DOHH2 (cell line): ENCODE measurements around the gene ISCA2.

ENCODE experiments used
- H3F3A ChIP-seq: fragments of 200-600 bp; sonication (generic), shearing (Covaris generic); 2 replicates; pipeline ENCODE4 v1.6.0; 2016; ENCODE audit warnings: antibody characterized with exemption, mild to moderate bottlenecking; ENCODE audit not compliant: control insufficient read depth, insufficient read depth
- H3K27ac ChIP-seq: fragments of 200-600 bp; sonication (generic); 2 replicates; pipeline ENCODE4 v1.5.1; 2014; ENCODE audit warnings: low read depth, mild to moderate bottlenecking, low read length, moderate library complexity
- H3K27me3 ChIP-seq: fragments of 200-600 bp; sonication (generic); 2 replicates; pipeline ENCODE4 v1.6.1; 2014; ENCODE audit warnings: mild to moderate bottlenecking, low read length, mixed read lengths; ENCODE audit not compliant: control insufficient read depth
- H3K36me3 ChIP-seq: fragments of 200-600 bp; sonication (generic); 2 replicates; pipeline ENCODE4 v1.6.1; 2014; ENCODE audit warnings: mild to moderate bottlenecking, low read length, moderate library complexity, mixed read lengths; ENCODE audit not compliant: control insufficient read depth
- H3K4me1 ChIP-seq: fragments of 200-600 bp; sonication (generic); 2 replicates; pipeline ENCODE4 v1.6.1; 2014; ENCODE audit warnings: mild to moderate bottlenecking, low read length, mixed read lengths; ENCODE audit not compliant: control insufficient read depth
- H3K4me2 ChIP-seq: fragments of 200-600 bp; sonication (generic); 2 replicates; pipeline ENCODE4 v1.6.0; 2014; ENCODE audit warnings: mild to moderate bottlenecking, low read length, moderate library complexity
- H3K4me3 ChIP-seq: fragments of 200-600 bp; sonication (generic); 2 replicates; pipeline ENCODE4 v1.5.1; 2014; ENCODE audit warnings: mild to moderate bottlenecking, low read length, mixed read lengths
- H3K79me2 ChIP-seq: fragments of 200-600 bp; sonication (generic); 2 replicates; pipeline ENCODE4 v1.6.1; 2014; ENCODE audit warnings: mild to moderate bottlenecking, low read length, mixed read lengths; ENCODE audit not compliant: control insufficient read depth
- H3K9me2 ChIP-seq: fragments of 200-600 bp; sonication (generic); replicated peaks from 2 replicates; pipeline ENCODE4 v1.6.1; 2014; ENCODE audit warnings: mild to moderate bottlenecking, low read length, mixed read lengths; ENCODE audit not compliant: control insufficient read depth
- H3K9me3 ChIP-seq: fragments of 200-600 bp; sonication (generic); 2 replicates; pipeline ENCODE4 v1.6.1; 2014; ENCODE audit warnings: antibody characterized with exemption, low read length, mixed read lengths; ENCODE audit not compliant: control insufficient read depth, insufficient read depth
- H4K20me1 ChIP-seq: fragments of 200-600 bp; sonication (generic); 2 replicates; pipeline ENCODE4 v1.6.0; 2014; ENCODE audit warnings: low read depth, mild to moderate bottlenecking, antibody characterized with exemption, low read length, moderate library complexity; ENCODE audit not compliant: control insufficient read depth, insufficient read depth
- EZH2phosphoT487 ChIP-seq: fragments of 200-600 bp; sonication (generic); IDR thresholded peaks from 2 replicates; pipeline ENCODE4 v1.6.1; 2017; ENCODE audit warnings: borderline replicate concordance, mild to moderate bottlenecking, antibody characterized with exemption, low read length, moderate library complexity, mixed read lengths
- TF ChIP-seq, protein P1 (sequence below): fragments of 200-600 bp; sonication (generic); IDR thresholded peaks from one replicate; pipeline ENCODE4 v1.5.1; 2014; ENCODE audit warnings: antibody characterized with exemption, mild to moderate bottlenecking, low read depth, low read length; ENCODE audit not compliant: poor library complexity, severe bottlenecking

The ISCA2 gene

DNA sequence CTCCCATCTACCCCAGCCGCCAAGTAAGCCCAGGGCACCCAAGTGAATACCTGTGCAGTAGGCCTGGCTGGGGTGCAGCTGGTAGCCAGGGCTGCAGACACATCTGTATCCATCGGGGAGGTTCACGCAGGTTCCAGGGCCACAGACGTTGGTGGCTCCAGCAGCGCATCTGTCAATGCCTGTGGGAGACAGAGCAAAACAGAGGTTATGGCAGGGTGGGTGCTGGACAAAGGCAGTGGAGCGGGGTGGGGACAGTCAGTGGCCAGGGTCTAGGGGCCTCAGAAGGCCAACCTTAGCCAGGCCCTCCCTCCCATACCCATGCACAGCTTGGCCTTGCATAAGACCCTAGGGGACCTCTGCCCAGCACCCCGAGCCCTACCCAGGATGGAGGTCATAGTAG is 29.2 kb downstream of the ISCA2 start:
- H3F3A ChIP-seq, result no peaks in the 10 kb centered on the region
- peaks cover 4% of the 10 kb centered on the region; the same call in 1 of the 2 replicates for H3K4me1 ChIP-seq
- H3K9me2 ChIP-seq, result no peaks in the 10 kb centered on the region
- H3K27me3 ChIP-seq, result peaks cover 41% of the 10 kb centered on the region
- H3K4me3 ChIP-seq, result no peak overlapping the region
- H4K20me1 ChIP-seq, result no peaks in the 10 kb centered on the region
- H3K27ac ChIP-seq, result no peak overlapping the region
- no peak overlapping the region for H3K4me2 ChIP-seq
- no peaks in the 10 kb centered on the region for H3K36me3 ChIP-seq
- no peaks in the 10 kb centered on the region for H3K79me2 ChIP-seq
- no peak for TF ChIP-seq EZH2phosphoT487
- TF ChIP-seq, protein P1, sequence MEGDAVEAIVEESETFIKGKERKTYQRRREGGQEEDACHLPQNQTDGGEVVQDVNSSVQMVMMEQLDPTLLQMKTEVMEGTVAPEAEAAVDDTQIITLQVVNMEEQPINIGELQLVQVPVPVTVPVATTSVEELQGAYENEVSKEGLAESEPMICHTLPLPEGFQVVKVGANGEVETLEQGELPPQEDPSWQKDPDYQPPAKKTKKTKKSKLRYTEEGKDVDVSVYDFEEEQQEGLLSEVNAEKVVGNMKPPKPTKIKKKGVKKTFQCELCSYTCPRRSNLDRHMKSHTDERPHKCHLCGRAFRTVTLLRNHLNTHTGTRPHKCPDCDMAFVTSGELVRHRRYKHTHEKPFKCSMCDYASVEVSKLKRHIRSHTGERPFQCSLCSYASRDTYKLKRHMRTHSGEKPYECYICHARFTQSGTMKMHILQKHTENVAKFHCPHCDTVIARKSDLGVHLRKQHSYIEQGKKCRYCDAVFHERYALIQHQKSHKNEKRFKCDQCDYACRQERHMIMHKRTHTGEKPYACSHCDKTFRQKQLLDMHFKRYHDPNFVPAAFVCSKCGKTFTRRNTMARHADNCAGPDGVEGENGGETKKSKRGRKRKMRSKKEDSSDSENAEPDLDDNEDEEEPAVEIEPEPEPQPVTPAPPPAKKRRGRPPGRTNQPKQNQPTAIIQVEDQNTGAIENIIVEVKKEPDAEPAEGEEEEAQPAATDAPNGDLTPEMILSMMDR, result no peak
- H3K9me3 ChIP-seq, result no peaks in the 10 kb centered on the region

DNA sequence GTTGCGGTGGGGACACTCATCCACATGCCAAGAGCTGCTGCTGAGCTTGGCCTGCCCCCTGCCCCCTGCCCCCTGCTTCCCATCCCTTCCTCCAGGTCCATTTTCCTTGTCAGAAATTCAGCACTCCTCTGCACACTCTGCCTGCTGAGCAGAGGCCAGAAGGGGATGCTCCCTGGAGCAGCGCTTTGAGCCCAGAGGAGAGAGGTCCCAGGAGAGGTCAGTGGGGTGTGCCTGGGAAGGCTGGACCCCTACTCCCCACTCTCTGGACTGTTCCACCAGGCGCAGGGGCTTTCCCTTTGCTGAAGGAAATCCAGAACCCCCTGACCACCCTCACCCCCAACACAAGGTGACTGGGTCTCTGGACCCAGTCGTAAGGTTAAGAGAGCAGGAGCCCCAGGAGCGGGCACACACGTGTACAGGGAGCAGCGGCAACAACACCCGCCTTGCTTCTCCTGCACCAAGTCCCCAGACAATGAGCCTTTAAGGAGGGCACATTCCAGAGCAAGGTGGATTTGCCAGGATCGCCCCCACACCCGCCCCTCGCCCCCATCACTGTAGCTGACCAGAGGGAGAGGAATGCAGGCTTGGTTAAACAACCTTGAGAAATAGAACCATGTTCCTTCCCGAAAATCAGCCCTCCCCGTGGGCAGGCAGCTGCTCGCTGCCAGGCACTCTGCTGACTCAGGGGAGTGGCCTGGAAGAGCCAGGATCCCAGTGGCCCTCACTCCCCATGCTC is 30.7 kb downstream of the ISCA2 start:
- Histone ChIP-seq H3K27ac (no peak overlapping the region), H3K4me3 (no peak overlapping the region), H3K27me3 (peaks cover 30% of the 10 kb centered on the region), H3K36me3 (no peaks in the 10 kb centered on the region), H3K4me1 (peaks cover 4% of the 10 kb centered on the region; the same call in 1 of the 2 replicates), H3K79me2 (no peaks in the 10 kb centered on the region), H3K4me2 (no peak overlapping the region), H3K9me3 (no peaks in the 10 kb centered on the region), H4K20me1 (no peaks in the 10 kb centered on the region), H3F3A (no peaks in the 10 kb centered on the region), H3K9me2 (no peaks in the 10 kb centered on the region)
- no peak for TF ChIP-seq EZH2phosphoT487
- TF ChIP-seq, protein P1, result no peak

DNA sequence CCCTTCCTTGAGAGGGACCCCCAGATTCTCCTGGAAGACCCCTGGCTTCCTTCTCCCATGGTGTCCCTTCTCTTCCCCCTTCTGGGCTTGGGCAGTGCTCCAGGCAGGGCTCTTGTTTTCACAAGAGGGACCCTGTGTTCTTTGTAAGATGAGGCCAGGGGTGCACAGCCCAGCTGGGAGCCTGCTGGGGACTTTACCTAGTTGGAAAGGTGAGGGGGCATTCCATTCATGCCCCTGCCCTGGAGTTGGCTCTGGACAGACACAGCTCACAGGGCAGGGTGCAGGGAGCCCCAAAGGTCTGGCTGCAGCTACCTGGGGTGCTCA is 31.2 kb downstream of the ISCA2 start:
- TF ChIP-seq EZH2phosphoT487, result no peak
- TF ChIP-seq, protein P1, result no peak
- no peaks in the 10 kb centered on the region for H3K9me3 ChIP-seq
- H3K27ac ChIP-seq, result no peak overlapping the region
- no peak overlapping the region for H3K4me2 ChIP-seq
- H3F3A ChIP-seq, result no peaks in the 10 kb centered on the region
- no peaks in the 10 kb centered on the region for H3K9me2 ChIP-seq
- H3K36me3 ChIP-seq, result no peaks in the 10 kb centered on the region
- H3K27me3 ChIP-seq, result peaks cover 28% of the 10 kb centered on the region
- no peaks in the 10 kb centered on the region for H3K79me2 ChIP-seq
- H3K4me3 ChIP-seq, result no peak overlapping the region
- H3K4me1 ChIP-seq, result peaks cover 4% of the 10 kb centered on the region; the same call in 1 of the 2 replicates
- no peaks in the 10 kb centered on the region for H4K20me1 ChIP-seq
